ENCODE results near the gene ARHGAP6. TPM values are rescaled to one million over a fixed set of nuclear protein-coding genes. Genes with fewer than 3 reads are reported as not detected.

The ARHGAP6 gene
- total RNA-seq, 1 experiment from 2014 or later = 0.07 TPM

DNA sequence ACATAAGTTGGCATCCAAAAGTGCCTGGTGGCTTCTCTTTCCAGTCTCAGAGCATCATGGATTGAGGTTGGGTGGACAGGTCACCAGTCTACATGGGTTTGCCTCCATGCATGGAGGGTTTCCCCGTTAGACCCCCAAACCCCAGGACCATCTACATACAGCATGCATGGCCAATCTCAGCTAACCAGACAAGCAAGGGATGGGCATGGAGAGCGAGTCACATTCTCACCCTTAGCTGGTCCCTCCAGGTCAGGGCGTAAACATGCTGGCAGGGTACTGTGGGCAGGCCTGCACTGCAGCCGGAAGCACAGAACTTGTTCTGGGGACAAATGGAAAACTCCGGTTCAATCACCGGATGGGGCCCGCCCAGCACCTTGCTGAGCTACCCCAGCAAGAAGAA lies 517.3 kb downstream of the ARHGAP6 start:
- Histone ChIP-seq H3K79me2 (ENCODE audit: insufficient read depth, low read length) (no peaks in the 10 kb centered on the region), H3K56ac (ENCODE audit: insufficient read length, low read depth, low read length) (no peak overlapping the region), H2BK12ac (ENCODE audit: insufficient read length, low read depth, low read length) (no peak overlapping the region), H3K9ac (ENCODE audit: extremely low read depth, insufficient read length, low read length) (no peak overlapping the region), H2BK15ac (ENCODE audit: low read depth, low read length) (no peak overlapping the region), H4K20me1 (ENCODE audit: control insufficient read depth, insufficient read depth, insufficient read length) (no peaks in the 10 kb centered on the region), H4K8ac (replicated peaks; ENCODE audit: insufficient read length, low read depth, low read length) (no peak overlapping the region), H3K14ac (ENCODE audit: insufficient read depth, low read length) (no peak overlapping the region), H3K4me2 (ENCODE audit: insufficient read depth, insufficient read length, low read length) (no peak overlapping the region), H2AFZ (ENCODE audit: low read length) (no peak overlapping the region), H4K5ac (ENCODE audit: insufficient read length, low read depth, low read length) (no peak overlapping the region), H2BK120ac (ENCODE audit: low read depth, low read length, poor library complexity, severe bottlenecking) (no peak overlapping the region), H3K27me3 (ENCODE audit: insufficient read depth, low read length) (no peaks in the 10 kb centered on the region), H3K18ac (ENCODE audit: insufficient read length, low read depth, low read length) (no peak overlapping the region), H3K23ac (ENCODE audit: insufficient read length, low read depth, low read length) (no peak overlapping the region), H3K27ac (ENCODE audit: insufficient read length, low read depth, low read length) (no peak overlapping the region), H3K9me3 (ENCODE audit: control insufficient read depth, low read depth, low read length) (no peaks in the 10 kb centered on the region), H3K4ac (ENCODE audit: low read depth, low read length) (no peak overlapping the region), H2BK20ac (ENCODE audit: low read depth, low read length, poor library complexity, severe bottlenecking) (no peak overlapping the region), H3T11ph (ENCODE audit: low read length) (no peak overlapping the region), H2BK5ac (ENCODE audit: insufficient read length, low read length) (no peak overlapping the region), H2AK5ac (ENCODE audit: insufficient read length, low read length) (no peak overlapping the region), H3K23me2 (ENCODE audit: insufficient read length, low read depth, low read length, poor library complexity, severe bottlenecking) (no peaks in the 10 kb centered on the region), H3K79me1 (ENCODE audit: insufficient read depth, low read depth, low read length, poor library complexity, severe bottlenecking) (no peaks in the 10 kb centered on the region), H3K4me1 (ENCODE audit: insufficient read depth, low read length) (no peaks in the 10 kb centered on the region), H4K91ac (ENCODE audit: insufficient read length, low read depth, low read length) (no peak overlapping the region)
- no peak for DNase-seq
- no CpG with 5 or more reads among the region's 7 CpGs for WGBS (ENCODE audit: extremely low coverage, insufficient read length, low lambda C conversion rate)
- Mint-ChIP-seq H3K9me3 (peaks cover 49 to 64% of the 10 kb centered on the region in 2 experiments), H3K4me1 (peaks cover 2 to 7% of the 10 kb centered on the region in 2 experiments; a peak in 3 of 4 replicates), H3K36me3 (ENCODE audit: insufficient read depth in 1 of 3, low read depth in 3 of 3) (peaks cover 0 to 1% (median 0%) of the 10 kb centered on the region in 3 experiments; a peak in 2 of 7 replicates), H3K27me3 (ENCODE audit: low read depth) (peaks cover 4% of the 10 kb centered on the region), H3K27ac (no peak overlapping the region), H3K4me3 (no peak overlapping the region)
- TF ChIP-seq CTCF (conservative IDR thresholded peaks at IDR 0.05) = no peak

Data from H9 (cell line).